Stimulated activated CD8-positive, alpha-beta memory T cell treated with anti-CD3 and anti-CD28 coated beads, Interleukin-2, amount 100 ng/mL, for 1 hour (primary cell): ENCODE results near the gene ASB3.
A peak's percentile ranks its signal among the peaks of the same experiment; 100 is the strongest.
"Not testable (repeated sequence)": the region's sequence is repeated elsewhere in the genome, so short reads cannot be mapped to it uniquely, and the experiment has no call there.

ENCODE experiments used
- DNase-seq, 2 donors: peaks; one replicate each; pipeline ENCODE4 v3.0.0-alpha.2; 2020; ENCODE audit warnings: low read depth in 2 of 2

ASB3 gene

GRCh38 chr2:53786705-53787613, at the start of gene ASB3, which contains the start of gene ERLEC1:
ASB3 (minus strand) TSS chr2:53786953; CDS start chr2:53765572, 21,381 bp downstream.
ERLEC1 (plus strand) TSS chr2:53787044; CDS start chr2:53787211, 167 bp downstream.
- DNase-seq: peak; percentile 78

- not testable (repeated sequence) for DNase-seq
Measured at GRCh38 chr2:53829980-53830290, 43.2 kb upstream of the ASB3 start.

- DNase-seq: no peak
Measured at GRCh38 chr2:53829273-53829979, 42.7 kb upstream of the ASB3 start.

- no peak for DNase-seq
Measured at GRCh38 chr2:53828331-53828730, 41.6 kb upstream of the ASB3 start.

- DNase-seq: no peak
Measured at GRCh38 chr2:53827398-53828175, 40.8 kb upstream of the ASB3 start.

GRCh38 chr2:53826587-53827397, 40.0 kb upstream of the ASB3 start:
- no peak for DNase-seq

- no peak for DNase-seq
Measured at GRCh38 chr2:53826030-53826410, 39.3 kb upstream of the ASB3 start.

GRCh38 chr2:53823639-53824038, 36.9 kb upstream of the ASB3 start:
- not testable (repeated sequence) for DNase-seq

GRCh38 chr2:53821810-53822209, 35.1 kb upstream of the ASB3 start:
- DNase-seq: no peak

- DNase-seq: no peak
Measured at GRCh38 chr2:53820711-53821110, 34.0 kb upstream of the ASB3 start.

GRCh38 chr2:53820048-53820447, 33.3 kb upstream of the ASB3 start:
- no peak for DNase-seq

GRCh38 chr2:53819634-53820033, 32.9 kb upstream of the ASB3 start:
- no peak for DNase-seq

GRCh38 chr2:53818854-53819435, 32.2 kb upstream of the ASB3 start:
- no peak for DNase-seq

- no peak for DNase-seq
Measured at GRCh38 chr2:53813151-53813550, 26.4 kb upstream of the ASB3 start.

- DNase-seq: no peak
Measured at GRCh38 chr2:53811601-53812000, 24.8 kb upstream of the ASB3 start.

- DNase-seq: no peak
Measured at GRCh38 chr2:53802617-53803151, 15.9 kb upstream of the ASB3 start.

GRCh38 chr2:53801547-53801946, 14.8 kb upstream of the ASB3 start:
- no peak for DNase-seq

GRCh38 chr2:53793821-53794220, 7.1 kb upstream of the ASB3 start:
- no peak for DNase-seq

- DNase-seq: no peak
Measured at GRCh38 chr2:53793261-53793660, 6.5 kb upstream of the ASB3 start.

GRCh38 chr2:53787614-53788289, 999 bp upstream of the ASB3 start:
- DNase-seq: no peak
